DOHH2 (cell line): ENCODE measurements around the gene MRGPRX1.

ENCODE experiments used
- CTCF ChIP-seq: fragments of 200-600 bp; sonication (generic); IDR thresholded peaks from one replicate; pipeline ENCODE4 v1.5.1; 2014; ENCODE audit warnings: antibody characterized with exemption, mild to moderate bottlenecking, low read depth, low read length; ENCODE audit not compliant: poor library complexity, severe bottlenecking
- EZH2phosphoT487 ChIP-seq: fragments of 200-600 bp; sonication (generic); IDR thresholded peaks from 2 replicates; pipeline ENCODE4 v1.6.1; 2017; ENCODE audit warnings: borderline replicate concordance, mild to moderate bottlenecking, antibody characterized with exemption, low read length, moderate library complexity, mixed read lengths

- TF ChIP-seq CTCF (no peak), EZH2phosphoT487 (no peak)
Measured at GRCh38 chr11:18912883-18913282, 26.3 kb downstream of the MRGPRX1 start.
